GM15510 (cell line): ENCODE data around the gene PXN.

ENCODE experiments used
- POLR2A ChIP-seq: IDR thresholded peaks from 3 replicates; pipeline ENCODE4 v1.6.1; 2011; ENCODE audit warnings: borderline replicate concordance; ENCODE audit not compliant: insufficient read length; ENCODE audit errors: extremely low read depth

PXN gene

GRCh38 chr12:120194226-120194533 lies 71.3 kb downstream of the PXN start:
- TF ChIP-seq POLR2A, result no peak

DNA sequence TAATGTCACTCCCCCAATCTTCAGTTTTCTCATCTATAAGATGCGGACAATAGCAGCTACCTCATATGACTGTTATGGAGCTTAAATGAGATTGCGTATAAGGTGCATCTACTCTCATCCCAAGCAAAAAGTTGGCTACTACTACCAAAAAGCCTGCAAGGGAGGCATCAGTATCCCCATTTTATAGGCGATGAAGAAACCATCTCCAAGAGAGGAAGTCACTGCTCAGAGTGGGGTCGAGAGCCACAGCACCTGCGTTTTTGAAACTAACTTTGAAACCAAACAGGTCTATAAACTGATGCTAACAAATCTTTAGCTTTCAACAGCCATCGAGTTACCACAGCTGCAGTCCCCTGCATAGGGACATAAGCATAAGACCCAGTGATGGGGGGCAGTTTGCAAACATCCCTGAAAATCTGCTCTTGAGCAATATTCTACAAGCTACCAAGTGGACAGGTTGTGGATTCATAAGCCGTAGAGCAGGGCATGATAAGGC lies 74.5 kb downstream of the PXN start:
- no peak for TF ChIP-seq POLR2A

GRCh38 chr12:120190386-120190785 lies 75.1 kb downstream of the PXN start:
- no peak for TF ChIP-seq POLR2A

DNA sequence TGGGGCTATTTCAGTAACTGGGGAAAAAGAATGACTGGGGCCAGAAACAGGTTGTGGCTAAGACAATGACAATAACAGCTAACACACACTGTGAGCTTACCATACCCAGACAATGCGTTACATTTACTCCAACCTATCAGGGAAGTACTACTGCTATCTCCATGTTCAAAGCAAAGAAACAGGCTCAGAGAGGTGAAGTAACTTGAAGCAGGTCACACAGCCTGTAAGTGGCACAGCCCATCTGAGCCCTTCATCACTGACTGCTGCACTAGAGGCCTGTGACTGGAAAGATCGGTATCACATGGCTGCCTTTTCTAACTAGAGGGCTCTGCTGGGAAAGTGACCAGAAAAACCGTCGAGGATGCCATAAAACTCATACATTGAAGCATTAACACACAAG lies 78.9 kb downstream of the PXN start:
- TF ChIP-seq POLR2A, result no peak

GRCh38 chr12:120183211-120183631 lies 82.3 kb downstream of the PXN start:
- TF ChIP-seq POLR2A, result no peak

DNA sequence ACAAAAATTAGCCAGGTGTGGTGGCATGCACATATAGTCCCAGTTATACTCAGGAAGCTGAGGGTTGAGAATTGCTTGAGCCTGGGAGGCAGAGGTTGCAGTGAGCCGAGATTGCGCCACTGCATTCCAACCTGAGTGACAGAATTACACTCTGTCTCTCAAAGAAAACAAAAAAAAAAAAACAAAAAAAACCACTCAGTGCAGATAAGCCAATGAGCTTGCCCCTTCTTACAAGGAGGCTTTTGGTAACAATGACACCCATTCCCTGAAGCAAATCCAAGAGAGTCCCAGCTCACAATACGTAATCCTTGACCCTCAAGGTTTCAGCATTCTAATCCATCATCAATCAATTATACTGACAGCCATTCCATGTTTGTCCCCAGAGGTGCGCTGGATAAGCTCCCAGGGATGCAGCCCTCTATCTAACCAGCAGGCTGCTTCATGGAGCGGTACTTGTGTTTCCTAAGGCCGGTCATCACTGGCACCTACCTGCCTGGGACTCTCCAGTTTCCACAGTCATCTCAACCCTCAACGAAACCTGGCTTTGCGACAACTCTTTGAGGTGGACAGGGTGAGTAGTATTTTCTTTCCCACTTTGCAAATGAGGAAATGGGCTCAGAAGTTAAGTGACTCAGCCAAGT lies 83.4 kb downstream of the PXN start:
- no peak for TF ChIP-seq POLR2A

- TF ChIP-seq POLR2A, result no peak
Measured at GRCh38 chr12:120180975-120181374, 84.6 kb downstream of the PXN start.

GRCh38 chr12:120175537-120175936 lies 90.0 kb downstream of the PXN start:
- no peak for TF ChIP-seq POLR2A

DNA sequence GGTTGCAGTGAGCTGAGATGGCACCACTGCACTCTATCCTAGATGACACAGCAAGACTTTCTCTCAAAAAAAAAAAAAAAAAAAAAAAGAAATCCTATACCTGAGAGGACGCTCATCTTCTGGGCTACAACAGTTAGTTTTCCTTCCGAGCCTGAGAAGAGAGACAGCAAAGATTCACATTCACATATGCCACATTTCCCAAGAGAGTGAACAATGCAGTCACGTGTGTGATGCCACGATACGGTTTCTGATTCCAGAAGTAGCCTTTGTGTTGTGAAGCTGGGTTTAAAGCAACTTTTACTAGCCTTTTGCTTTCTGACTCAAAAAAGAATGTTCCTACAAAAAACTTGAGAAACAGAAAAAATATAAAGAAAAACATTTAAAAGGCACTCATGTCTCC lies 90.5 kb downstream of the PXN start:
- no peak for TF ChIP-seq POLR2A

- no peak for TF ChIP-seq POLR2A
Measured at GRCh38 chr12:120172053-120172452, 93.5 kb downstream of the PXN start.

GRCh38 chr12:120170631-120171030 lies 94.9 kb downstream of the PXN start:
- TF ChIP-seq POLR2A, result no peak

DNA sequence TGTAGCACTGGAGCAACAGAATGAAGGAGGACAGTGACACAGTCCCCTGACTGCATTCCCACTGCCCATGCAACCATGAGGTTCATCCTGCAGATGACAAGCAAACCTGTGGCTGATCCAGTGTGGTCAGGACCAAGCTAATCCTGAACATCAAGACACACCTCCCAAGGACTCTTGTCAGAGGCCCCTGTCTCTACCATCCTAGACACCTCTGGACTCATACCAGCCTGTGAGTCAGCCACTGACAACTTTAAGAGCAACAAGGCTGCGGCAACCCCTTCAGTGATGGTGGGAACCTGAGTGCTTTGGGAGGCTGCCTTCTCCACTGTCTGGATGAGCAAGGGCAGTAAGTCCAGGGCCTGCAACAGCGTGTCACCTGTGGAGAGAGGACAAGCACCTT lies 95.6 kb downstream of the PXN start:
- no peak for TF ChIP-seq POLR2A

DNA sequence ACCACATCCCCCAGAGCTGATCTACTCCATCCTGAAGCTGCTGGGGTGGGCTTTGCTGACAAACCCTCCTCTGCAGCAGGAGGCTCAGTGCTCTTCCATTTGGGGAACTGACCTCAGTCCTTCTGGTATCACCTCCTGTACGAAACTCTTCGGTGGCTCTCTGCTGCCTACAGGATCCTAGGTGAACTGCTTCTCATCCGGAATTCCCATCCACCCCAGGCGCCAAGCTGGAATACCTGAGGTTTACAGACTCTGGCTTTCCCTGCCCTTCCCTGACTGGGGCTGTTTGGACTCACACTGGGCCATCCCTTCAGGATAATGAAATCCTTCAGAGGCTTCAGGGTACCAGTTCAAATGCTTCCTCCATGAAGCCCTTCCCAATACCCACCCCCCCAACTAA lies 97.2 kb downstream of the PXN start:
- TF ChIP-seq POLR2A, result no peak

- TF ChIP-seq POLR2A, result no peak
Measured at GRCh38 chr12:120167529-120168095, 97.9 kb downstream of the PXN start.

GRCh38 chr12:120164293-120164692 lies 101.2 kb downstream of the PXN start:
- no peak for TF ChIP-seq POLR2A

GRCh38 chr12:120162763-120163162 lies 102.8 kb downstream of the PXN start:
- no peak for TF ChIP-seq POLR2A
